Measurements from ENCODE around the gene TRAP1. TPM values are rescaled to one million over a fixed set of nuclear protein-coding genes. Genes with fewer than 3 reads are reported as not detected.
"Not testable (repeated sequence)": the region's sequence is repeated elsewhere in the genome, so short reads cannot be mapped to it uniquely, and the experiment has no call there.

TRAP1 gene
- total RNA-seq, 1 donor from 2014 or later = 34.7 TPM

DNA sequence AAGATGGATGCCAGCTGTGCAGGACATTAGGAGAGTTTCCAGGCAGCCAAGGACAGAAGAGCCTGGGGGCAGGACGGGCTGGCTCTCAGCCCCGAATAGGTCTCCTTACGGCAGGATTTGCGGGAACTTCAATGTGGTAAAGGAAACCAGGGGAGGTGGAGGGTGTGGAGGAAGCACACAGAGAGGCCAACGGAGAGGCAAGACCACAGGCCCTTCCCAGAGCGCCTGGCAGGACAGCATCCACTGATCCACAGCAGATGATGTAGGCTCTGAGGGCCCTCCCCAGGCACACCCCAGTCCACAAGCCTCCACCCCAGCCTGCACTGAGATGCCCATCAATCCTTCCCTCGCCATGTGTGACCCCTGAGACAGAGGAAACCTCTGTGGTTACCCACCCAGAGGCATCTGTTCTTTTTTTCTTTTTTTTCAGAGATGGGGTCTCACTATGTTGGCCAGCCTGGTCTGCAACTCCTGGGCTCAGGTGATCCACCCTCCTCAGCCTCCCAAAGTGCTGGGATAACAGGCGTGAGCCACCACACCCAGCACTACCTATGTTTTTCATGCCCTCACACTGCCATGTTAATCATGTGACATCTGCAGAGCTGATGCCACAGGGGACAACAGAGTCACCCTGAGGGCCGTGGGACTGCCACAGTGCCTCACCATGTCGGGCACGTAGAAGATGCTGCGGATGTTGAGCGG, 43.5 kb downstream of the TRAP1 start:
- DNase-seq (ENCODE audit: low spot score) = no peak

DNA sequence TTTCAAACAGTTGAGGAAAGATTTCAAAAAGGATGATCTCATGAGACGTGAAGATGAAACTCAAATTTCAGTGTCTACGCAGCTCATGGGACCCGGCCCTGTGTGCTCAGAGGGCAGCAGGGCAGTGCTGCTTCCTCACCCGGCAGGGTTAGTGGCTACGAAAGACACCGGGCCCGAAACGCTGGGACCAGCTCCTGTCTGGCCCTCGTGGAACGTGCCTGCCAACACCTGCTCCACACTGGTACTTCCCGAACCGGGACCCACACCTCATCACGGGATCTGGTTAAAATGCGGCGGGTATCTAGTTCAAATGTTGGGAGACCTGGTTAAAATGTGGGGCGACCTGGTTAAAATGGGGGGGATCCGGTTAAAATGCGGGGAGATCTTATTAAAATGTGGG, 44.1 kb downstream of the TRAP1 start:
- no peak for DNase-seq (ENCODE audit: low spot score)

DNA sequence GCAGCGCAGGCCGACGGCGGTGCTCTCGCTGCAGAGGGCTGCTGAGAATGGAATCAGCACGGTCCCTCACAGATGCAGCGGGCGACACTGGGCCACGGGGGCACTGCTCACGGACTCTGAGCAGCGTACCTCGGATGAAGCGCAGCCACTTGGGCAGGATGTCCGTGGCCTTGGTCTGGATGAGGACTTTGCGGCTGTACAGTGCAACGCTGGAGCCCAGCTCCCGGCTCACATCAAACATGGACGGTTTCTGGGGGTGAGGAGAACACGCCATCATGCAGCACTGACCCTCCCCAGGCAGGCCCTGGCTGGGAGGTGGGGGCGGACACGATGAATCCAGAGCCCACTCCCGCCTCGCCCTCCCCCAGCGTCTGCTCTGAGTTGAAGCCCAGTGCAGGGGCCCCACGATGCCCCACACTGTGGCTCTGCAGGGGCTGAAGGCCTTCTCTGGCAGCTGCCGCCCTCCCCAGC, 44.7 kb downstream of the TRAP1 start:
- no peak for DNase-seq (ENCODE audit: low spot score)

GRCh38 chr16:3671424-3671823, 45.9 kb downstream of the TRAP1 start:
- no peak for DNase-seq (ENCODE audit: low spot score)

DNA sequence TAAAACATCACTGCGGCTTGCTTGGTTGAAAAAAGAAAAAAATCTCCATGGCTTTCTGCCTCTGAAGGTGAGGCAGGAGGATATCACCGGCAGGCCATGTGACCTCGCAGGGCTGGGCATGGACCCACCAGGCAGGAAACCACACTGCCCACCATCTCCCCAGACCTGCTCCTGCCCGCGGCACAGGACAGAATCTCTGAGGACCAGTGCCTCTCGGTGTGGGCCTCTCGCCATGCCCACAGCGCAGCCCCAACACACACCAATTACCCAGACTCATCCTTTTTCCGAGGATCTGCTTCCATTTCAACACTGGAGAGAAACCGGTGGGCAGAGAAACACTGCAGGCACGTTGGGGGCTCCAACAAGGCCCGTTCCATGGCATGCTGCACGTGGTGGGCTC, 46.6 kb downstream of the TRAP1 start:
- DNase-seq (ENCODE audit: low spot score) = no peak

- no peak for DNase-seq (ENCODE audit: low spot score)
Observed at GRCh38 chr16:3669082-3669481, 48.2 kb downstream of the TRAP1 start.

GRCh38 chr16:3668626-3669025, 48.7 kb downstream of the TRAP1 start:
- no peak for DNase-seq (ENCODE audit: low spot score)

DNA sequence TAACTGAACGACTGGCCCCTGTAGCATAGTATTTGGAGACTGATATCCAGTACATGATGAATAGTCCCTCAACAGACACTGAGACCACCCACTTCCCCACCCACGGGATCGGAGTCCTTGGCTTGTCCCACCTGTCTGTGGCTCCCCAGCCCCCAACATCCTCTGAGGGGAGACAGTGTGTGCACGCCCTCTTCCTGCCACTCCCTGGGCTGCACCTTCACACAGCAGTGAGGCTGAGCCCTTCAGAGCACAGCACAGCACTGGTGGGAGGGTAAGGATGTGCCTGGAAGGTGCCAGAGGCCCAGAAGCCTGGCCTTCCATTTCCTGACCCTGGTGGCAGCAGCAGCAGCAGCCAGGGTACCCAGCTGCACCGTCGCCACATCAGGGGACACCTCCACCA, 51.8 kb downstream of the TRAP1 start:
- no peak for DNase-seq (ENCODE audit: low spot score)

DNA sequence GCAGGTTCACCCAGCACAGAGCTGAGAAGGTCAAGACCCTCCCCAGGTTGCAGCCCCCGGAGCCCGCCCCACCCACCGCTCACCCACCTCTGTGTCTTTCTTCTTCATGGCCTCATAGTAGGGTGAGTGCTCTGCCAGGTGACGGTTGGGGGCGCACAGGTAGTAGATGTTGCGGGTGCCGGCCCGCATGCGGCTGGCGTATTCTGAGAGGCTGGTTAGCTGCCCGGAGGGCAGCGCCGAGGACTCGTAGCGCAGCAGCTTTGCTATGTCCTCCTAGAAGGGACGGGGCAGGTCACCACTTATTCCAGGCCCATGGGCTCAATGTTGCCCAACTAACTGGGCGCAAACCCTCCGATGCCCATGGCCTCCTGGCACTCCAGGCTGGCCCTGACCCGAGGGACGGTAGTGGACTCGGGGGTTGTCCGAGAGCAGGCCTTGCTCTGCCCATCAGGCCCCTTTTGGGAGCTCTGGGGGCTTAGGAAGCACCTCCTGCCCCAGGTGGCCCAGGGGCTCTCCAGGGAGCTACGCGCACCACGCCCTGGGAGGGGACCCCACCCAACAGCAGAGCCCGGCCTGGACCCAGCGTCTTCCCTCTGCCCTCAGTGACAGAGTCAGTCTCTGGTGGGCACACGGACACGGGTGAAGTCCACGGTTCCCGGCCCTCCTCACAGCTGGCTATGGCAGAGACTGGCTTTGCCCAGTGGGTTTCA, 53.0 kb downstream of the TRAP1 start:
- DNase-seq (ENCODE audit: low spot score) = no peak

DNA sequence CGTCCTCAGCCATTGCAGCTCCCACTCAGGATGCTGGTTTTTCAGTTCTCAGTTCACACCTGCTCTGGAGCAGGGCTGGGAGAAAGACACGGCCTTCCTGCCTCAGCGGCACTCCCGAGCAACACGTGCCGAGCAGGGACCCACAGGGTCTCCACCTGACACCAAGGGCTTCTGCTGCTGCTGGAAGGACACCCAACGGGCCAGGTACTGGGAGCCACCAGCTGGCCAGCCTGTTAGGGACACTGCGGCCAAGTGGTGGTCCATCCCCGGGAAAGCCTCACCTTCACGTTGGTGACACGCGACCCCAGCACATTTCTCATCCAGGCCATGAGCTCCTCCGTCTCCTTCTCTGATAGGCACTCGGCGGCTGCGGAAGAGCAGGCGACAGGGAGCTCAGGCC, 54.7 kb downstream of the TRAP1 start:
- DNase-seq (ENCODE audit: low spot score) = no peak

GRCh38 chr16:3661922-3662321, 55.4 kb downstream of the TRAP1 start:
- no peak for DNase-seq (ENCODE audit: low spot score)

DNA sequence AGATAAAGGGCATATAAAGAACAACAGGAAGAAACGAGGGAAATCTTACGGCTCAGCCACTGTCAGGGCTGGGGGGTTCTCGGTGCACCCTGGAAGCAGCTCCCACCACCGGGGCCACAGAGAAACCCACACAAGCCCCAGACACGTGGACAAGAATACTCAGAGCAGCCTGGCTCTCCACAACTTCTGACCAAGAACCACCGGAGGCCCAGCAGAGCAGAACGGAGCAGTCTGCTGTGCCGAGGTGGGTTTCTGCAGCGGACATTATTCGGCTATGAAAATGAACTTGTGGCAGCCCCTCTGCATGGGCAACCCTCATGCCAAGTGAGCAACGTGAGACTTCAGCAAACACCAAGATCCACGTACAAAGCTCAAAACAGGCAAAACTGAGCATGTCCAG, 56.0 kb downstream of the TRAP1 start:
- DNase-seq (ENCODE audit: low spot score) = no peak

DNA sequence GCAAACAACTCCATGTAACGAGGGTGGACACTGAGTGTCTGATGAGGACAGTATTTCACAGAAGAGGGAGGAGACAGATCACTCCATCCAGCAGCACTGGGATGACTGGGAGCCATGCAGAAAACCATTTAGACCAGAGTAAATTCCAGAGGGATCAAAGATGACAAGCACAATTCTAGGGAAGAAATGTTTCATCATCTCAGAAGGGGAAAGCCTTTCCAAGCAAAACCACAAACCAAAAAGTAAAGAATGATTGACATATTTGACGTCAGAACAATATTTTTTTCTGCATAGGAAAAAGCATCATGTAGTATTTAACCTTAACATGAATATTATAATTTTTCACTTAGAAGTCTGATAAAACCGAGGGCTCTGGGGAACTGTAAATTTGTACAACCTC, 58.1 kb downstream of the TRAP1 start:
- DNase-seq (ENCODE audit: low spot score) = peak; percentile 35

DNA sequence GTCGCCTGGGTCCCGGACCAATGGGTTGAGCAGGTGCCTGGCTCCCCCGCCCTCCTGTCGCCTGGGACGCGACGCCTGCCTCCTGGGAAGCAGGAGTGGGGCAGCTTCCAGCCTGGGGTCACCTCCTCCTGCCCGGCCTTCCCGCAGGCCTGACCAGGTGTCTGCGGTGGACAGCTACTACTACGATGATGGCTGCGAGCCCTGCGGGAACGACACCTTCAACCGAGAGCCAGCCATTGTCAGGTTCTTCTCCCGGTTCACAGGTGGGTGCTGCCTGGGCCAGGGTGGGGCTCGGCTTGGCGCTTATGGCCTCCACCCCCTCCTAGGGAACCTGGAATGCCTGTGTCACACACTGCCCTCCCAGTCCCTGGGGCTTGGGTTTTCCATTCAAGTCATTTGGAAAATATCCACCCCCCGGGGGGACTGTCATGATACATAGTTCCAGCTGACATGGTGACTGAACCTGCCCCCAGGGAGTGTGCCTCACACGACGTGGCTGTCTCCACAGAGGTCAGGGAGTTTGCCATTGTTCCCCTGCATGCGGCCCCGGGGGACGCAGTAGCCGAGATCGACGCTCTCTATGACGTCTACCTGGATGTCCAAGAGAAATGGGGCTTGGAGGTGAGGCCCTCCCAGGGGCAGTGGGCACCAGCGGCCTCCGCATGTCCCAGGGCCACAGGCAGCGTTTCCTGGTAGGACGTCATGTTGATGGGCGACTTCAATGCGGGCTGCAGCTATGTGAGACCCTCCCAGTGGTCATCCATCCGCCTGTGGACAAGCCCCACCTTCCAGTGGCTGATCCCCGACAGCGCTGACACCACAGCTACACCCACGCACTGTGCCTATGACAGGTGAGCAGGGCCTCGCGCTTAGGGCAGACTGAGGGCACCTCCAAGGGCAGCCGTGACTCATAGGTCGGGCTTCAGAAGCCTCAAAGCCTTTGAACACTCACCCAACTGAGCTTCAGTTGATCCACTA, 60.5 kb downstream of the TRAP1 start:
- no peak for DNase-seq (ENCODE audit: low spot score)

DNA sequence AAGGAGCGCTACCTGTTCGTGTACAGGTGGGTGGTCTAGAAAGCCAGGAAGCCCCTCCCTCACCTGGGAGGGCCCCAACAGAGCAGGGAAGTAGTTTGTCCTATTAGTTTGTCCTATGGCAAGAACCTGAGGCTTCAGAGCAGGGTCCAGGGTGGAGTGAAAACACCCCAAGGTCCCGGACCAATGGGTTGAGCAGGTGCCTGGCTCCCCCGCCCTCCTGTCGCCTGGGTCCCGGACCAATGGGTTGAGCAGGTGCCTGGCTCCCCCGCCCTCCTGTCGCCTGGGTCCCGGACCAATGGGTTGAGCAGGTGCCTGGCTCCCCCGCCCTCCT, 61.2 kb downstream of the TRAP1 start:
- not testable (repeated sequence) for DNase-seq (ENCODE audit: low spot score)

DNA sequence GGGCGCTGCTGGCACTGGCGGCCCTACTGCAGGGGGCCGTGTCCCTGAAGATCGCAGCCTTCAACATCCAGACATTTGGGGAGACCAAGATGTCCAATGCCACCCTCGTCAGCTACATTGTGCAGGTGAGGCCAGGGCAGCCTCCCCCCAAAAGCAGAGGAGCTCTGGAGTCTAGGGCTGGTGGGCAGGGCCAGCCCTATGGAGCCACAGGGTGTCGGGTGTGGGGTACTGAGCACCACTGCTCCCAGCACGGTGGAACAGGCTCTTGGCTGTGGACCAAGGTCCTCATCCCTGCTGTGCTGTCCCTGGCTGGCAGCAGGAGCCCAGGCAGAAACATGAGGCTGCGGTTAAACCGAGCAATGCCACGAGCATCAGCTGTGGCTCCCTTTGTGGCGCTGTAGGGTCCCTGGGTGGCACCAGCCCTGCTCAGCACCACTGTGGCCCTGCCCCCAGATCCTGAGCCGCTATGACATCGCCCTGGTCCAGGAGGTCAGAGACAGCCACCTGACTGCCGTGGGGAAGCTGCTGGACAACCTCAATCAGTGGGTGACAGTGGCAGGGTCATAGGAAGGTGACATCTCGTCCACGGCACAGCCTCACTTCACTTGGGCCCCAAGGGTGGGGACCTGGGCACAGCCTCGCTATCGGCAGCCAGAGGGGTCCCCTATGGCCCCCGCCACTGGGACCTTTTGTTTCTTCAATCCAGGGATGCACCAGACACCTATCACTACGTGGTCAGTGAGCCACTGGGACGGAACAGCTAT, 61.7 kb downstream of the TRAP1 start:
- no peak for DNase-seq (ENCODE audit: low spot score)

DNA sequence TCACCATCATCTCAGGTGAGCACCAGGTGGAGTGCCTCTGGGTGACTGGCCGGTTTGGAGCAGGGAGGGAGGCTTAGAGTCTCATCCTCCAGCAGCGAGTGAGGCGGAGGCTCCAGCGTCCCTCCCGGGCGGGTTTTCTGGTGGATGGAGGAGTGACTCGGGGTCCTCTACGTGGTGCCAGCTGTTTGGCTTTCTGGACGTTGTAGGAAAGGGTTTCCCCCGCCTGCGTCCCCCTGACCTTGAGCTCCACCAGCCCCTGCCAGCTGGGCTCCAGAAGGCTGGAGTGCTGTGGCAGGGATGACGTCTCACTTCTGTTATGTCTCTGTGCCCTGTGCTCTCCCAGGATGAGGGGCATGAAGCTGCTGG, 62.3 kb downstream of the TRAP1 start:
- DNase-seq (ENCODE audit: low spot score) = no peak

GRCh38 chr16:3654249-3654991, 62.9 kb downstream of the TRAP1 start, which contains the start of gene DNASE1:
DNASE1 (plus strand) TSS chr16:3654691; CDS start chr16:3655374, 683 bp downstream.
- peak; percentile 35 for DNase-seq (ENCODE audit: low spot score)

GRCh38 chr16:3652373-3653195, 64.7 kb downstream of the TRAP1 start:
- DNase-seq (ENCODE audit: low spot score) = no peak

Measured in umbilical cord (tissue), 2 donors.